ENCODE results near the gene TUB. TPM values are rescaled to one million over a fixed set of nuclear protein-coding genes. Genes with fewer than 3 reads are reported as not detected.

Gene TUB
- total RNA-seq, 1 experiment from 2014 or later: 0.39 TPM

- Histone ChIP-seq H3K36me3 (ENCODE audit: insufficient read depth, low read length, poor library complexity, severe bottlenecking) (no peaks in the 10 kb centered on the region), H3K4me3 (ENCODE audit: low read depth, low read length, poor library complexity, severe bottlenecking) (no peak overlapping the region), H3K27me3 (replicated peaks; ENCODE audit: insufficient read depth, low read depth, low read length, poor library complexity) (no peaks in the 10 kb centered on the region), H3K9me3 (ENCODE audit: low read depth, low read length, poor library complexity, severe bottlenecking) (no peaks in the 10 kb centered on the region), H3K27ac (ENCODE audit: low read depth, low read length, poor library complexity, severe bottlenecking) (no peak overlapping the region), H3K4me1 (ENCODE audit: insufficient read depth, low read length, poor library complexity, severe bottlenecking) (no peaks in the 10 kb centered on the region)
- BruUV-seq (replicated peaks): no TSS peak
- CTCF ChIA-PET: interaction anchor here (1.0 to 2.0 kb wide), 4 partner anchors 9 to 84 kb away, joined by 3 to 19 read pairs (median 10); partner anchors contain the start of gene TUB
- POLR2A ChIA-PET (ENCODE audit: low non-redundant PET): no interaction called here
- TF ChIP-seq EZH2 (IDR thresholded peaks at IDR 0.05; ENCODE audit: borderline replicate concordance, low read depth, low read length, poor library complexity, severe bottlenecking) (no peak), CTCF (conservative IDR thresholded peaks at IDR 0.05; ENCODE audit: low read depth, low read length) (peak; percentile 59)
- intact Hi-C loops (cut with micrococcal nuclease; ENCODE audit: unreplicated experiment): loop anchor here (10.0 kb wide), 2 partner anchors 396 to 996 kb away; no protein-coding TSS in a partner anchor
- DNase-seq (ENCODE audit: low spot score): peak; percentile 33
Measured at GRCh38 chr11:8090756-8091155, 9.7 kb downstream of the TUB start.

DNA sequence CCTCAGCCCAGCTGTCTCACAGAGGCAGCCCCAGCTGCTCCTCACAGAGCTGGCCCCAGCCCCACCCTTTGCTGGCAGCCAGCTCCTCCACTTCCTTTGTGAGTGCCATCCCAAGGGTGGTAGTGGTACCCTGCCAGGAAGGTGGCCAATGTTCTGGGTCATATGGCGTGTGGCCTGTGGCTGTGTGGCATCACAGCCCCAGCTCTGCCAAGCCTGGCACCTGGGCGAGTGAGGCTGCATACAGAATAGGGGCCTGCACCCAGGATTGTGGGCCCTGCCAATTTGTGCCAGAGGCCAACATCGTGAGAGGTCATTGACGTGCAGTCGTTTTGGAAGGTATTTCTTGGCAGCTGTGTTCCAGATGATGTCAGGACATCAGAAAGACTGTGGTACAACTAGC lies 10.7 kb downstream of the TUB start:
- Histone ChIP-seq H3K36me3 (ENCODE audit: insufficient read depth, low read length, poor library complexity, severe bottlenecking) (no peaks in the 10 kb centered on the region), H3K27ac (ENCODE audit: low read depth, low read length, poor library complexity, severe bottlenecking) (no peak overlapping the region), H3K9me3 (ENCODE audit: low read depth, low read length, poor library complexity, severe bottlenecking) (no peaks in the 10 kb centered on the region), H3K4me1 (ENCODE audit: insufficient read depth, low read length, poor library complexity, severe bottlenecking) (no peaks in the 10 kb centered on the region), H3K4me3 (ENCODE audit: low read depth, low read length, poor library complexity, severe bottlenecking) (no peak overlapping the region), H3K27me3 (replicated peaks; ENCODE audit: insufficient read depth, low read depth, low read length, poor library complexity) (no peaks in the 10 kb centered on the region)
- CTCF ChIA-PET: interaction anchor here (1.1 to 2.0 kb wide), 2 partner anchors 10 to 85 kb away, joined by 3 to 16 read pairs; partner anchors contain the start of gene TUB
- BruUV-seq (replicated peaks): no TSS peak
- no peak for DNase-seq (ENCODE audit: low spot score)
- no peak for TF ChIP-seq CTCF (conservative IDR thresholded peaks at IDR 0.05; ENCODE audit: low read depth, low read length)
- no peak for TF ChIP-seq EZH2 (IDR thresholded peaks at IDR 0.05; ENCODE audit: borderline replicate concordance, low read depth, low read length, poor library complexity, severe bottlenecking)
- POLR2A ChIA-PET (ENCODE audit: low non-redundant PET): interaction anchor here (0.6 kb wide), 1 partner anchor 199 kb away, joined by 3 read pairs; no protein-coding TSS in a partner anchor
- intact Hi-C loops (cut with micrococcal nuclease; ENCODE audit: unreplicated experiment): loop anchor here (10.0 kb wide), 2 partner anchors 397 to 997 kb away; no protein-coding TSS in a partner anchor

DNA sequence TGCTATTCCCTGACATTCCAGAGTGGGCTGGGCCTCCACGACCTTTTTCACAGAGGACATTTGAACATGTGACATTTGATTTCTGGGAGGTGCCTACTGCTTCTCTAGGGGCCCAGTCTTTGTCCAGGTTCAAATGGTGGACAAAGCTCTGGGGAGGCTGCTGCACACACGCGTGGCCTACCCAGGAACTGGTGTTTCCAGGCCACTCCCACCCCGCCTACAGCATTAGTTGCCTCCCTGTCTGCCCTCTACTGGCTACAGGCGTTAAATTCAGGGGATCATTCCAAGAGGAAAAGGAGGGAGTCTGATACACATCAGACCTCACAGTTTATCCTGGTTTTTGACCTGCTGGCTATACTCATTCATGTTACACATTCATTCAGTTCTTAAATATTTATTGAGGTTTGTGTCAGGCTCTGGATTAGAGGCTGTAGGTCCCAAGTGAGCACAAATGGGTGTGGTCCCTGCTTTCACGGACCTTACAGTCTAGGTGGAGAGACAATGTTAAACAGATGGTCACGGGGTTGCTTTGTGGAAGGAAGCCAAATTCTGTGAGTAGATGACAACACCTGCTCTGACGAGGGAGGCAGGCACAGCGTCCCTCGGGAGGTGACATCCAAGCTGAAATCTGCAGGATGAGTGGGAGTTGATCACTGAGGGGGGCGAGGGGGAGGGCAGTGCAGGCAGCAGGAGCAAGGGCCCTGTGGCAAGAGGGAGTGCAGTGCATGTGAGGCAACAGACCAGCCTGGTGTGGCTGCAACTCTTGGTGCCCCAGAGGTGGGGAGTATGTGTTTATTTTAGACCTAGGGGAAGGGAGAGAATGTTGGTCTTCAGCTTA lies 11.8 kb downstream of the TUB start:
- no TSS peak for BruUV-seq (replicated peaks)
- H3K4me3 ChIP-seq (ENCODE audit: low read depth, low read length, poor library complexity, severe bottlenecking): no peak overlapping the region
- CTCF ChIA-PET: interaction anchor here (0.7 to 1.3 kb wide), 2 partner anchors 86 to 106 kb away, joined by 3 to 4 read pairs; no protein-coding TSS in a partner anchor
- H3K27me3 ChIP-seq (replicated peaks; ENCODE audit: insufficient read depth, low read depth, low read length, poor library complexity): no peaks in the 10 kb centered on the region
- H3K9me3 ChIP-seq (ENCODE audit: low read depth, low read length, poor library complexity, severe bottlenecking): no peaks in the 10 kb centered on the region
- POLR2A ChIA-PET (ENCODE audit: low non-redundant PET): no interaction called here
- TF ChIP-seq CTCF (conservative IDR thresholded peaks at IDR 0.05; ENCODE audit: low read depth, low read length): peak; percentile 76
- no peak for TF ChIP-seq EZH2 (IDR thresholded peaks at IDR 0.05; ENCODE audit: borderline replicate concordance, low read depth, low read length, poor library complexity, severe bottlenecking)
- H3K27ac ChIP-seq (ENCODE audit: low read depth, low read length, poor library complexity, severe bottlenecking): no peak overlapping the region
- no peaks in the 10 kb centered on the region for H3K4me1 ChIP-seq (ENCODE audit: insufficient read depth, low read length, poor library complexity, severe bottlenecking)
- H3K36me3 ChIP-seq (ENCODE audit: insufficient read depth, low read length, poor library complexity, severe bottlenecking): no peaks in the 10 kb centered on the region
- peak; percentile 78 for DNase-seq (ENCODE audit: low spot score)
- intact Hi-C loops (cut with micrococcal nuclease; ENCODE audit: unreplicated experiment): loop anchor here (10.0 kb wide), 2 partner anchors 398 to 998 kb away; no protein-coding TSS in a partner anchor

Measured in A673 (cell line).